ENCODE measurements around the gene NOL6. TPM values are rescaled to one million over a fixed set of nuclear protein-coding genes. Genes with fewer than 3 reads are reported as not detected.
"Not testable (repeated sequence)": the region's sequence is repeated elsewhere in the genome, so short reads cannot be mapped to it uniquely, and the experiment has no call there.

The NOL6 gene
- total RNA-seq, 4 donors from 2014 or later, result 13.0 to 32.3 (median 27.0) TPM

GRCh38 chr9:33426843-33427293, 46.9 kb downstream of the NOL6 start:
- DNase-seq, result no peak
- Histone ChIP-seq H3K27ac (no peak overlapping the region), H3K9me3 (no peaks in the 10 kb centered on the region), H3K27me3 (no peaks in the 10 kb centered on the region), H3K4me1 (no peaks in the 10 kb centered on the region), H3K36me3 (no peaks in the 10 kb centered on the region), H3K4me3 (replicated peaks in 1 of 3) (no peak overlapping the region)
- TF ChIP-seq POLR2A (IDR thresholded peaks at IDR 0.05), result no peak
- TF ChIP-seq, protein P1, sequence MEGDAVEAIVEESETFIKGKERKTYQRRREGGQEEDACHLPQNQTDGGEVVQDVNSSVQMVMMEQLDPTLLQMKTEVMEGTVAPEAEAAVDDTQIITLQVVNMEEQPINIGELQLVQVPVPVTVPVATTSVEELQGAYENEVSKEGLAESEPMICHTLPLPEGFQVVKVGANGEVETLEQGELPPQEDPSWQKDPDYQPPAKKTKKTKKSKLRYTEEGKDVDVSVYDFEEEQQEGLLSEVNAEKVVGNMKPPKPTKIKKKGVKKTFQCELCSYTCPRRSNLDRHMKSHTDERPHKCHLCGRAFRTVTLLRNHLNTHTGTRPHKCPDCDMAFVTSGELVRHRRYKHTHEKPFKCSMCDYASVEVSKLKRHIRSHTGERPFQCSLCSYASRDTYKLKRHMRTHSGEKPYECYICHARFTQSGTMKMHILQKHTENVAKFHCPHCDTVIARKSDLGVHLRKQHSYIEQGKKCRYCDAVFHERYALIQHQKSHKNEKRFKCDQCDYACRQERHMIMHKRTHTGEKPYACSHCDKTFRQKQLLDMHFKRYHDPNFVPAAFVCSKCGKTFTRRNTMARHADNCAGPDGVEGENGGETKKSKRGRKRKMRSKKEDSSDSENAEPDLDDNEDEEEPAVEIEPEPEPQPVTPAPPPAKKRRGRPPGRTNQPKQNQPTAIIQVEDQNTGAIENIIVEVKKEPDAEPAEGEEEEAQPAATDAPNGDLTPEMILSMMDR (IDR thresholded peaks at IDR 0.05), result no peak
- 92 to 95% methylated on average over 5 to 7 of the region's 7 CpGs for WGBS, 2 donors
- intact Hi-C loops (cut with DNase I), result no loop called here

- 61 to 75% methylated on average over 4 of the region's 4 CpGs for WGBS, 2 donors
- no peaks in the 10 kb centered on the region for H3K27me3 ChIP-seq
- no peak overlapping the region for H3K4me3 ChIP-seq (replicated peaks in 1 of 3)
- H3K9me3 ChIP-seq, result no peaks in the 10 kb centered on the region
- intact Hi-C loops (cut with DNase I), result no loop called here
- no peaks in the 10 kb centered on the region for H3K36me3 ChIP-seq
- H3K27ac ChIP-seq, result no peak overlapping the region
- no peaks in the 10 kb centered on the region for H3K4me1 ChIP-seq
- no peak for TF ChIP-seq POLR2A (IDR thresholded peaks at IDR 0.05)
- TF ChIP-seq, protein P1 (IDR thresholded peaks at IDR 0.05), result no peak
- DNase-seq, result no peak
Measured at GRCh38 chr9:33425128-33425533, 48.6 kb downstream of the NOL6 start.

- H3K9me3 ChIP-seq; DNase-seq; H3K4me1 ChIP-seq; H3K4me3 ChIP-seq (replicated peaks in 1 of 3); H3K27me3 ChIP-seq; H3K36me3 ChIP-seq; H3K27ac ChIP-seq; intact Hi-C loops (cut with DNase I): not testable (repeated sequence)
- WGBS, 2 donors, result 92% methylated on average over 6 of the region's 6 CpGs
Measured at GRCh38 chr9:33424492-33424891, 49.2 kb downstream of the NOL6 start.

GRCh38 chr9:33424043-33424442, 49.7 kb downstream of the NOL6 start:
- DNase-seq; H3K9me3 ChIP-seq; H3K4me3 ChIP-seq (replicated peaks in 1 of 3); H3K4me1 ChIP-seq; H3K36me3 ChIP-seq; H3K27ac ChIP-seq; H3K27me3 ChIP-seq; intact Hi-C loops (cut with DNase I): not testable (repeated sequence)
- 60% methylated on average over 7 of the region's 7 CpGs; no CpG with 5 or more reads in 1 of the 2 donors for WGBS, 2 donors

DNA sequence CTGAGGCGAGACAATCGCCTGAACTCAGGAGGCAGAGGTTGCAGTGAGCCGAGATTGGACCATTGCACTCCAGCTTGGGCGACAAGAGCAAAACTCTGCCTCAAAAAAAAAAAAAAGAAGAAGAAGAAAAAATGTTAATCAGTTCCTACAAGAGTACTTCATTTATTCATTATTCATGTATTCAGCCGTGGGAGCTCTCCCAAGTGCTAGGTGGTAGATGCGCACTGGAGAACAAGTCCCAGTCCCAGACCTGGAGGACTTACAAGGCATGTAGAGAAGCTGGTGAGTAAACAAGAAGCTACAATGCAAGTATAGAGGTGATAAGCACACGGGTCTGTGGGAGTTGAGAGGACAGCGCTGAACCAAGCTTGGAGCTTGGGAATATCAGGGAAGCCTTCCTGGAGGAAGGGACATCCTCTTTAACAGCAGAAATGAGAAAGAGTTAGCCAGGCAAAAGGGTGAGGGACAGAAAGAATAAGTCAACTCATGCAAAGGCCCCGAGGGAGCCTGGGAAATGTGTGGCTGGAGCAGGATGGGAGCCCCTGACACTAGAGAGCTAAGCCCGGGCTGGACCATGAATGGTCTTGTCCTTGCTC, 53.9 kb downstream of the NOL6 start:
- Histone ChIP-seq H3K4me3 (replicated peaks in 1 of 3) (no peak overlapping the region), H3K27me3 (no peaks in the 10 kb centered on the region), H3K36me3 (no peaks in the 10 kb centered on the region), H3K27ac (no peak overlapping the region), H3K4me1 (peaks cover 11 to 13% of the 10 kb centered on the region in 2 donors), H3K9me3 (no peaks in the 10 kb centered on the region)
- intact Hi-C loops (cut with DNase I), result no loop called here
- no peak for DNase-seq
- no peak for TF ChIP-seq POLR2A (IDR thresholded peaks at IDR 0.05)
- TF ChIP-seq, protein P1 (IDR thresholded peaks at IDR 0.05), result no peak
- 75 to 76% methylated on average over 10 of the region's 10 CpGs for WGBS, 2 donors

GRCh38 chr9:33418090-33418489, 55.6 kb downstream of the NOL6 start:
- WGBS, 2 donors, result 99 to 100% methylated on average over 2 to 8 of the region's 8 CpGs
- Histone ChIP-seq H3K9me3 (no peaks in the 10 kb centered on the region), H3K27me3 (no peaks in the 10 kb centered on the region), H3K4me1 (peaks cover 13 to 18% of the 10 kb centered on the region in 2 donors), H3K36me3 (no peaks in the 10 kb centered on the region), H3K27ac (no peak overlapping the region), H3K4me3 (replicated peaks in 1 of 3) (no peak overlapping the region)
- no peak for TF ChIP-seq POLR2A (IDR thresholded peaks at IDR 0.05)
- TF ChIP-seq, protein P1 (IDR thresholded peaks at IDR 0.05), result no peak
- intact Hi-C loops (cut with DNase I), result no loop called here
- DNase-seq, result no peak

Measured in thyroid gland (tissue), 4 donors.